ENCODE results near the gene PDSS2.

The PDSS2 gene

GRCh38 chr6:107334026-107334425 lies 125.3 kb downstream of the PDSS2 start:
- TF ChIP-seq CTCF (conservative IDR thresholded peaks at IDR 0.05; ENCODE audit: low read depth, low read length), result no peak
- DNase-seq (ENCODE audit: low read depth), result no peak
- no peak overlapping the region for H3K4me3 ChIP-seq (ENCODE audit: low read length)

GRCh38 chr6:107333491-107333890 lies 125.9 kb downstream of the PDSS2 start:
- H3K4me3 ChIP-seq (ENCODE audit: low read length), result no peak overlapping the region
- TF ChIP-seq CTCF (conservative IDR thresholded peaks at IDR 0.05; ENCODE audit: low read depth, low read length), result no peak
- DNase-seq (ENCODE audit: low read depth), result no peak

GRCh38 chr6:107331409-107332386 lies 127.7 kb downstream of the PDSS2 start:
- H3K4me3 ChIP-seq (ENCODE audit: low read length), result no peak overlapping the region
- TF ChIP-seq CTCF (conservative IDR thresholded peaks at IDR 0.05; ENCODE audit: low read depth, low read length), result no peak
- no peak for DNase-seq (ENCODE audit: low read depth)

- H3K4me3 ChIP-seq (ENCODE audit: low read length), result no peak overlapping the region
- DNase-seq (ENCODE audit: low read depth), result no peak
- no peak for TF ChIP-seq CTCF (conservative IDR thresholded peaks at IDR 0.05; ENCODE audit: low read depth, low read length)
Observed at GRCh38 chr6:107330168-107330567, 129.2 kb downstream of the PDSS2 start.

GRCh38 chr6:107329063-107329860 lies 130.1 kb downstream of the PDSS2 start:
- DNase-seq (ENCODE audit: low read depth), result no peak
- TF ChIP-seq CTCF (conservative IDR thresholded peaks at IDR 0.05; ENCODE audit: low read depth, low read length), result no peak
- no peak overlapping the region for H3K4me3 ChIP-seq (ENCODE audit: low read length)

- DNase-seq (ENCODE audit: low read depth), result no peak
- no peak overlapping the region for H3K4me3 ChIP-seq (ENCODE audit: low read length)
- no peak for TF ChIP-seq CTCF (conservative IDR thresholded peaks at IDR 0.05; ENCODE audit: low read depth, low read length)
Observed at GRCh38 chr6:107328081-107328480, 131.3 kb downstream of the PDSS2 start.

Measured in retinal pigment epithelial cell (primary cell).